Medulla oblongata (tissue), 1 donor: ENCODE results near the gene NENF.

ENCODE experiments used
- DNase-seq: peaks from one replicate; pipeline ENCODE4 v3.0.0-alpha.2; 2015; ENCODE audit errors: extremely low spot score

Gene NENF

GRCh38 chr1:212431644-212432043 is 1.1 kb upstream of the NENF start:
- DNase-seq: no peak

DNA sequence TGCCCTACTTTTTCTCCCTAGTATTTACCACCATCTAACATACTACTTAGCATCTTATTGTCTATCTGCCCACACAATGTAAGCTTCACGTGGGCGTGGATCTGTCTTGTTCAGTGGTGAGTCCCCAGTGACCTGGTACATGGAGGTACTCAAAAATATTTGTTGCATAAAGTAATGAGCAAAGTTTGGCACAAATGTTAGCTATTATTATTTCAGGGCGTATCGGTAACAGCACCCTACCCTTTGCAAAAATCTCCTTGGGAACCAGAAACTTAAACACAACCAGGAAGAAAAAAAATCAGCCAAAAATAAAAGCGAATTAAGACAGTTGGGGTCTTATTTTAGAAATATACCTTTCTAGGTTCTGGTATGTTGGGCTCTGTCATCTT is 454 bp upstream of the NENF start:
- no peak for DNase-seq

- DNase-seq: peak; percentile 41
These were observed 1.1 kb downstream of the NENF start for GRCh38 chr1:212433577-212434462.

GRCh38 chr1:212434992-212435391 is 2.3 kb downstream of the NENF start:
- no peak for DNase-seq

- DNase-seq: no peak
These were observed 4.6 kb downstream of the NENF start for GRCh38 chr1:212437179-212437798.

GRCh38 chr1:212438831-212439237 is 6.1 kb downstream of the NENF start:
- no peak for DNase-seq

- DNase-seq: no peak
These were observed 7.7 kb downstream of the NENF start for GRCh38 chr1:212440419-212440818.

GRCh38 chr1:212442408-212442807 is 9.7 kb downstream of the NENF start:
- no peak for DNase-seq

GRCh38 chr1:212446333-212446732 is 13.6 kb downstream of the NENF start:
- DNase-seq: no peak

DNA sequence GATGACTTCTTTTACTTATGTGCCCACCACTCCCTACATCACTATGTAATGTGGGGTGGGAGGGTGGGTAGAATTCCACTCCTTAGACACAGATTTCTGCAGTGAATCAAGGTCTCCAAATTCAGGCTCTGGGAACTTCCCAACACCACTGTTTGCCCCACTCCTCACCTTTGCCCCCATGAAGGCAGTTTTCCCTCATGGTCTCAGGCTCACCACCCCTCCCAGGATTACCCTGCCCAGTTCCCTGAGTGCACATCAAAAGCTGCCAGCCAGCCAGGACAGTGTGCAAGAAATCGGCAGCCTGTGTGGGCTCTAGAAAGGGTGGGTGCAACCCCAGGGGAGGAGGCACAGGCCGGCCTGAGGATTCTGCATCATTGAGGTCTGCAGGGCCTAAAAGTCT is 14.8 kb downstream of the NENF start:
- no peak for DNase-seq

DNA sequence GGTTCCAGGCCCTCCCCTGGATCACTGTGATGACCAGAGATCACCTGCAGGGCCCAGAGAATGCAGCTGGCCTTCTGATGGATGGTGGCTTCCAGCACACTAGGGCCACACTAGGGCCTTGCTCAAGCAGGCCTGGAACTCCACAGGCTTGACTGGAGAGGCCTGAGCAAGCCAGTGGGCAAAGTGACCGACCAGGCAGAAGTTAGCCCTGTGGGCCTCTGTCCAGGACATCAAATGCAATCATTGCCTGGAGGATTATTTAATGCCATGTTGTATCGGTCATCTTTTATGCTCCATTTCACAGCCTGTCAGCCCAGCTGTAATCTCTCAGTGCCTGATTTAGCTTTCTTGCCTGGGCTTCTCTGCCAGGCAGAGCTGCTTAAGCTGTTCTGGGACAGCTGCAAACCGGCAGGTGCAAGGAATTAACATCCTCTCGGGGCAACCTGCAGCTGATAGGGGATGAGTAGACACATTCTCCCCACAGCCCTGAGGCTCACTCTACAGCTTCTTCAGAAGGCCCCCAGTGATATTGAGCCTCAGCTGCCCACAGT is 17.7 kb downstream of the NENF start:
- no peak for DNase-seq

GRCh38 chr1:212451416-212452322 is 18.9 kb downstream of the NENF start:
- DNase-seq: no peak

DNA sequence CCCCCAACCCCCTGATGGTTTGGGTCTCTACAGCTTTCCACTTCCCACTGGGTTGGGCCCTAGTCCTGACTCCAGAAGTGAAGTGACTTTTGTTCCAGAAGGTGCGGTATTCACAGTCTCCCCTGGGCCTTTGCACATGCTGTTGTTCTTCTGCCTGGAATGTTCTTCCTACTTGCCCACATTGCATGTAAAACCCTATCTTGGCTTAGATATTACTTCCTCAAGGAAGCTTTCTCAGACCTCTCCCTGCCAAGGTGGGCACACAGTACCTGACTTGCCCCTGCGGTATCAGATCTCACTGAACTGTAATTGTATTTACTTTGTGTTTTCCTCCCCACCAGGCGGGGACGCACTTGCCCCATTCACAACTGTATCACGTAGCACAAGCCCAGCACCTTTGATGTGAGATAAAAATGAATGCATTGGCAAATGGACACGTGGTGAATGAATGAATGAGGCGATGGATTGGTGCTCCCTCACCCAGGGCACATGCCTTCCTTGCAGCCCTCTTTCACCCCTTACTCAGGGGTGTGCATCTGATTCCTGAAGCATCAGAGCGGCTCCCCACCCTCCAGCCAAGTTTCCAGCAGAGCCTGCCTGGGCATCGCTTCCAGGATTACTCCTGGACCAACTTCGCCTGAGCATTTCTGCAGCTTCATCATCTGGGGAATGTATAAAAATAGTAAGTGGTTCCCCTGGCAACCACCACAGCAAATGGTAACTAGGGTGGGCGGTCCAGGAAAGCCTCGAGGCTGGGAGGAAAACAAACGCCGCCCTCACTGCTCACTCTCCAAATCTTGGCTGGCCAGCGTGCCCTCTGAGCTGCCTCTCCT is 19.8 kb downstream of the NENF start:
- DNase-seq: peak; percentile 61

GRCh38 chr1:212453156-212453857 is 20.6 kb downstream of the NENF start:
- no peak for DNase-seq

GRCh38 chr1:212454741-212455140 is 22.0 kb downstream of the NENF start:
- no peak for DNase-seq

DNA sequence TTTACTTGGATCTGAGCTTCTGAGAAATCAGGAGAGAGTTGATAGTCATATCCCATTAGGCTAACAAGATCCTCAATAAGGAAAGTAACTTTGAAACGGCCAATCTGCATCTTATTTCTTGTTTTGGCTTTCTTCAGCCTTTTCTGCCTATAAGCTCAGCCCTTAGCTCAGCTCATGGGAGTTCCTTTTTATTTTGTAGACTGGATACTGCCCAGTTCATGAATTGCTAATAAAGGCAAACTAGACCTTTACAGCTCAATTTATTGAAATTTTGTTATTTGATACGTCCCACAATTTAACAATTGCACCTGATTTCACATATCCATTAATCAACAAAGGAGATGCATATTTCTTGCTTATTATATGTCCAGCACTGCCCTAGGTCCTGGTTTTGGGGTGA is 22.7 kb downstream of the NENF start:
- no peak for DNase-seq

DNA sequence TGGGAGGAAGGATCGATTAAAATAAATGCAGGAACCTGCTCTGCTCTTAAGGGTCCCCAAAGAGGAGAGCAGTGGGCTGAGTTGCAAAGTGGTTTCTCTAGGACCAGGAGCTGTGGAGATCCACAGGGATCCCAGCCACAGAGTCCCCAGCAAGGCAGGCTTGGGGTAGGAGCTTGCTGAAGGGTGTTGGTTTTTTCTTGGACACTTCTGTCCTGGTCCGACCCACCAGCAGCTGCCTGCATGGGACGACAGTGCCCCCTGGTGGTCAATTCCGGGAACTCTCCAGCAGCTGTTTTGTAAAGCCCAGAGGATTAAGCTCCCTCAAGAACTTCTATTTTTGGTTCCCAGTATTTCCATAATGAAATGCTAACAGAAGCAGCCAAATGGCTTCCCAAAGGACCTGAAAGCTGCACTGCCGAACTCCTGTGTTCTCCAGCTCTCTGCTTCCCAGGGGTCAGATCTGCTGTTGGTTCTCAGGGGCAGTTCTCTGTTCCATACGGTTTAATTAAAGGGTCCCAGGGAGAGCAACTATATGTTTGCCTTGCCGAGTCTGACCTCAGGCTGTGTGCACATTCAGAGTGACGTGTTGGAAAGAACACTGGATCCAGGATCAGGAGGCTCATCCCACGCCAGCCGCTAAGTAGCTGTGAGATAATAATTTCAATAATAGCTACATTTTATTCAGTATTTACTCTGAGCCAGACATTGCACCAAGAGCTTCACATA is 23.2 kb downstream of the NENF start:
- DNase-seq: peak; percentile 95

DNA sequence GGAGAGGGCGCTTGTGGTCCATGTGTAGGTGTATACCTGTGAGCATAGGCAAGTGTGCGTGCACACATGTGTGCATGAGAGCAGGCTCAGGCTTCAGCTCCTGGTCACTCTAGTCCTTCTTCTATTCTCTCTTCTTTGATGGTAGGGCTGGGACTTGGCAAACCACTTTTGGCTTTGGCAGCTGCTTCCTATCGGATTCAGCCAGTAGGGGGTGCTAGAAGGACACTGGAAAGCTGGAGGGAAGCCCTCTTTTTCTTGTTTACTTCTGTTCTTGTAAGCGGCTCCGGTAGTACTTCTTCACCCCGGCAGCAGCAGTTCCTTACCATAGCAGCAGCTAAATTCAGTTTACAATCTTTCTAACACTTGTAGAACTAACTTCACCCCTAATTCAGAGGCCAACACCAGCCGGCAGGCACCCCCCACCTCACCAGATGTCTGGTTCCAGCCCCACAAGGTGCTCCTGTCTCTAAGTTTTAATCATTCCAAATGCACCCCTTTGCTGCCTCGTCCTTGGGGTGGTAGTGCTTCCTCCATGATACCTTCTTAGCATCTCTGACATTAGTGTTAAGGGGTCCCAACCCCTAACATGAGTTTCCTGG is 25.1 kb downstream of the NENF start:
- DNase-seq: peak; percentile 63

DNA sequence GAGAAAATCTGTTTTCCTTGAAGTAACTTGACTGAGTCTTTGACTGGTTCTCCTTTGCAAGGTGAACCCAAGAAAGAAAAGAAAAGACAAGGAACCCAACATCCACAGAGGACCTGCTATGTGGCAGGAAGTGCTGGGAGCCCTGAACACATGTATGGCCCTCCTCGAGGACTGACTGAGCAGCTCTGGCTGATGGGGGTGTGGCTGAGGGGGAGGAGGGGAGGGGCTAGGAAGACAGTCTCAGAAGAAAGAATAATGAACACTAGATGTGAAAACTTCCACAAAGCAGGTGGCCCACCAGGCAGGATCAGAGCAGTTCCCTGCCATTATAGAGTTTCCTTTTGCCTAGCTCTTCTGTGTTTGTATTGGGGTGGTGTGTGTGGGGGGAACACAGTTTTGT is 26.1 kb downstream of the NENF start:
- no peak for DNase-seq
